IPS DF 6.9 (cell line): ENCODE measurements around the gene JAK3.

Experiments used
- DNase-seq: peaks from one replicate; pipeline ENCODE4 v3.0.0-alpha.2; 2013; ENCODE audit warnings: low read depth, low spot score
- H3K27ac ChIP-seq: one replicate; pipeline ENCODE4 v1.5.1; 2013; ENCODE audit warnings: low read length, control low read depth
- H3K27me3 ChIP-seq: 2 replicates; pipeline ENCODE4 v1.6.1; 2013; ENCODE audit warnings: mild to moderate bottlenecking, low read length; ENCODE audit not compliant: control insufficient read depth, insufficient read depth
- H3K36me3 ChIP-seq: 2 replicates; pipeline ENCODE4 v1.6.1; 2013; ENCODE audit warnings: low read length; ENCODE audit not compliant: control insufficient read depth, insufficient read depth
- H3K4me1 ChIP-seq: 2 replicates; pipeline ENCODE4 v1.6.1; 2013; ENCODE audit warnings: low read length; ENCODE audit not compliant: control insufficient read depth, insufficient read depth
- H3K4me3 ChIP-seq: 2 replicates; pipeline ENCODE4 v1.5.1; 2013; ENCODE audit warnings: mild to moderate bottlenecking, low read length
- H3K9me3 ChIP-seq: 2 replicates; pipeline ENCODE4 v1.6.1; 2013; ENCODE audit warnings: low read length, inconsistent platforms; ENCODE audit not compliant: control insufficient read depth, insufficient read depth
- WGBS: extraction: QIAGEN DNeasy Blood & Tissue Kit; methylation state at CpG from one replicate; pipeline ENCODE4 v1.1.7; 2013; ENCODE audit warnings: mixed read lengths, missing lambda C conversion rate; ENCODE audit not compliant: insufficient read length, insufficient coverage; 5-methylcytosine and 5-hydroxymethylcytosine counted together

JAK3 gene

GRCh38 chr19:17854061-17854460 is 6.3 kb upstream of the JAK3 start:
- Histone ChIP-seq H3K9me3 (no peaks in the 10 kb centered on the region), H3K4me3 (no peak overlapping the region), H3K4me1 (no peaks in the 10 kb centered on the region), H3K36me3 (no peaks in the 10 kb centered on the region), H3K27me3 (no peaks in the 10 kb centered on the region), H3K27ac (no peak overlapping the region)
- no CpG with 5 or more reads among the region's 6 CpGs for WGBS
- DNase-seq: no peak

GRCh38 chr19:17848595-17849292 is 962 bp upstream of the JAK3 start:
- Histone ChIP-seq H3K9me3 (no peaks in the 10 kb centered on the region), H3K36me3 (no peaks in the 10 kb centered on the region), H3K27me3 (no peaks in the 10 kb centered on the region), H3K27ac (no peak overlapping the region), H3K4me3 (no peak overlapping the region), H3K4me1 (no peaks in the 10 kb centered on the region)
- WGBS: no CpG with 5 or more reads among the region's 14 CpGs
- no peak for DNase-seq

GRCh38 chr19:17846146-17846545 is 1.6 kb downstream of the JAK3 start:
- Histone ChIP-seq H3K9me3 (no peaks in the 10 kb centered on the region), H3K4me3 (no peak overlapping the region), H3K27ac (no peak overlapping the region), H3K36me3 (no peaks in the 10 kb centered on the region), H3K27me3 (no peaks in the 10 kb centered on the region), H3K4me1 (no peaks in the 10 kb centered on the region; the same call in 1 of the 2 replicates)
- no CpG with 5 or more reads among the region's 8 CpGs for whole genome bisulfite sequencing
- no peak for DNase-seq

- WGBS: no CpG with 5 or more reads among the region's 14 CpGs
- Histone ChIP-seq H3K9me3 (no peaks in the 10 kb centered on the region), H3K27me3 (no peaks in the 10 kb centered on the region), H3K36me3 (no peaks in the 10 kb centered on the region), H3K4me1 (peaks cover 2% of the 10 kb centered on the region; the same call in 1 of the 2 replicates), H3K4me3 (no peak overlapping the region), H3K27ac (no peak overlapping the region)
- DNase-seq: no peak
Measured at GRCh38 chr19:17843908-17844490, 3.8 kb downstream of the JAK3 start.

- H3K27me3 ChIP-seq: no peaks in the 10 kb centered on the region
- no peaks in the 10 kb centered on the region for H3K36me3 ChIP-seq
- H3K4me3 ChIP-seq: no peak overlapping the region
- H3K27ac ChIP-seq: no peak overlapping the region
- no peaks in the 10 kb centered on the region for H3K9me3 ChIP-seq
- no CpG with 5 or more reads among the region's 9 CpGs for WGBS
- peaks cover 2% of the 10 kb centered on the region; the same call in 1 of the 2 replicates for H3K4me1 ChIP-seq
- no peak for DNase-seq
Measured at GRCh38 chr19:17843292-17843827, 4.4 kb downstream of the JAK3 start.

- Histone ChIP-seq H3K36me3 (no peaks in the 10 kb centered on the region), H3K27ac (no peak overlapping the region), H3K27me3 (no peaks in the 10 kb centered on the region), H3K4me3 (peak overlapping the region; percentile 26; the same call in 1 of the 2 replicates), H3K9me3 (no peaks in the 10 kb centered on the region), H3K4me1 (peaks cover 2% of the 10 kb centered on the region; the same call in 1 of the 2 replicates)
- WGBS: no CpG with 5 or more reads among the region's 20 CpGs
- no peak for DNase-seq
Measured at GRCh38 chr19:17842663-17843291, 5.0 kb downstream of the JAK3 start.

GRCh38 chr19:17841810-17842662 is 5.7 kb downstream of the JAK3 start:
- Histone ChIP-seq H3K36me3 (no peaks in the 10 kb centered on the region), H3K9me3 (no peaks in the 10 kb centered on the region), H3K4me3 (peak overlapping the region; percentile 42; the same call in 1 of the 2 replicates), H3K27ac (no peak overlapping the region), H3K4me1 (peaks cover 2% of the 10 kb centered on the region; the same call in 1 of the 2 replicates), H3K27me3 (no peaks in the 10 kb centered on the region)
- no peak for DNase-seq
- WGBS: no CpG with 5 or more reads among the region's 56 CpGs

GRCh38 chr19:17841371-17841809 is 6.4 kb downstream of the JAK3 start:
- H3K9me3 ChIP-seq: no peaks in the 10 kb centered on the region
- no peak for DNase-seq
- H3K4me1 ChIP-seq: peaks cover 2% of the 10 kb centered on the region; the same call in 1 of the 2 replicates
- H3K27me3 ChIP-seq: no peaks in the 10 kb centered on the region
- H3K36me3 ChIP-seq: no peaks in the 10 kb centered on the region
- H3K27ac ChIP-seq: no peak overlapping the region
- H3K4me3 ChIP-seq: peak overlapping the region; percentile 42; the same call in 1 of the 2 replicates
- no CpG with 5 or more reads among the region's 30 CpGs for WGBS

- Histone ChIP-seq H3K27ac (no peak overlapping the region), H3K4me1 (peaks cover 2% of the 10 kb centered on the region; the same call in 1 of the 2 replicates), H3K27me3 (no peaks in the 10 kb centered on the region), H3K9me3 (no peaks in the 10 kb centered on the region), H3K36me3 (no peaks in the 10 kb centered on the region), H3K4me3 (no peak overlapping the region)
- DNase-seq: no peak
- WGBS: no CpG with 5 or more reads among the region's 6 CpGs
Measured at GRCh38 chr19:17840019-17840418, 7.8 kb downstream of the JAK3 start.

GRCh38 chr19:17837972-17838371 is 9.8 kb downstream of the JAK3 start:
- no peaks in the 10 kb centered on the region for H3K27me3 ChIP-seq
- DNase-seq: no peak
- no peaks in the 10 kb centered on the region for H3K36me3 ChIP-seq
- H3K4me3 ChIP-seq: no peak overlapping the region
- H3K27ac ChIP-seq: no peak overlapping the region
- no CpG with 5 or more reads among the region's 7 CpGs for WGBS
- no peaks in the 10 kb centered on the region for H3K9me3 ChIP-seq
- H3K4me1 ChIP-seq: peaks cover 2% of the 10 kb centered on the region; the same call in 1 of the 2 replicates
